Thoracic aorta (tissue), 2 donors: Measurements from ENCODE around the gene ORC4. TPM values are rescaled to one million over a fixed set of nuclear protein-coding genes. Genes with fewer than 3 reads are reported as not detected.

Experiments
- ATAC-seq: fragments of 150-250 bp; one replicate; pipeline ENCODE4 v1.8.0; 2017; ENCODE audit warnings: low read depth; ENCODE audit not compliant: insufficient number of reproducible peaks, low FRiP score
- DNase-seq: peaks from one replicate; pipeline ENCODE4 v3.0.0-alpha.2; 2020; ENCODE audit warnings: low spot score
- H3K27ac ChIP-seq, 2 donors: fragments of 200-600 bp; sonication (generic); 1 replicate in 1 of 2; 2 replicates in 1 of 2; pipeline ENCODE4 v1.5.1; 2016; ENCODE audit warnings: mild to moderate bottlenecking in 2 of 2, moderate library complexity in 2 of 2
- H3K27me3 ChIP-seq: fragments of 200-600 bp; sonication (generic); replicated peaks from 2 replicates; pipeline ENCODE4 v1.6.0; 2016; ENCODE audit warnings: mild to moderate bottlenecking; ENCODE audit not compliant: insufficient read depth
- H3K36me3 ChIP-seq: fragments of 200-600 bp; sonication (generic); one replicate; pipeline ENCODE4 v1.5.1; 2016
- H3K4me1 ChIP-seq, 2 donors: fragments of 200-600 bp; sonication (generic); 1 replicate in 1 of 2; 2 replicates in 1 of 2; pipeline versions ENCODE4 v1.5.1 to v1.6.0; 2016; ENCODE audit warnings: low read depth in 2 of 2, mild to moderate bottlenecking in 1 of 2; ENCODE audit not compliant: control insufficient read depth in 1 of 2
- H3K4me3 ChIP-seq: fragments of 200-600 bp; sonication (generic); 2 replicates; pipeline ENCODE4 v1.5.1; 2016; ENCODE audit warnings: mild to moderate bottlenecking
- H3K9me3 ChIP-seq: fragments of 200-600 bp; sonication (generic); 2 replicates; pipeline ENCODE4 v1.5.1; 2016
- CTCF ChIP-seq: fragments of 200-600 bp; sonication (generic); IDR thresholded peaks from one replicate; pipeline ENCODE4 v1.5.1; 2019; ENCODE audit warnings: antibody characterized with exemption
- total RNA-seq, 2 donors: library from RNA; depleted of rRNA; stranded (reverse); fragments of >200 nt; gene quantifications; one replicate each; pipeline versions ENCODE4 v1.1.0 to v1.2.3, GENCODE V29; 2016

ORC4 gene
- 10 to 100 TPM; 12.2 to 57.9 TPM for total RNA-seq

DNA sequence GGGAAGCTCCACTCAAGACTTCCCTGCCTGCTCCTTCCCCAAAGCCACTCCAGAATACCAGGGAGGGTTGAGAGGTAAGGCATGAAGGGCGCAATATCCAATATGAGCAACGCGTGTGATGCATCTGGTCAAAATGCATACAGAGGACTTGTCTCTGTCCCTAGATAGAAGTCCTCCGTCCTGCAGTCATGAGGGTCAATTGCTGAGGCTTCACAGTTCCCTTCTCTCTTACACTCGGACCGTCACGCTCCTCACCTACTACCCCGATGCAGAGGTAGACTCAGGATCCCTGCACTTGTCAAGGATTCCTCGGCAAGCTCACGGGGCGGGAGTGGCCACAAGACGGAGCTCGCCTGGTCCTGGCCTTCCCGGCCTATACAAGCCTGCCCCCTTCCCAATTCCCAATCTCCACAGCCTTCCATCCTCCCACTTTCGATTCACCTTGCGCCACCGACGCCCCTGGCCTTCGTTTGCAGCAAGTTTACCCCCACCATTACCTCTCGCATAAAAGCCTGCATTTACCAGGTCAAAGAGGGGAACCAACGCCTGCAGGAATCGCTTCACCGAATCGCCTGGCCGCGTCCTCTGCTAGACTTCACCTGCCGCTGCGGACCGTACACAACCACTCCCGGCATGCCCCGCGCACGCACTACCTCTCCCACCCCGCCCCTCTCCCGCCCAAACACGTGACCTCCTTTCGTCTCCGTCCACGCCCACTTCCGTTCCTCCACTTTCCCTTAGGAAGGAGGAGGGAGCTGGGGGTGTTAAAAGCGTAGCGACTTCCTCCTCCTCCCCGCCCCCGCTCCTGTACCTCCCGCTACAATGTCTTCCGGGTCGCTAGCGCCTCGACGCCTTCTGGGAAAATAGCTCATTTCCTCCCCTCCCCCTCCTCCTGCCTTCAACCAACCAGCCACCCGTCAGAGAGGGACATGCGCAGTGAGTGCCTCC lies at the start of gene ORC4:
ORC4 (minus strand) TSS at position 627 of the 948 bp plus-strand sequence. CDS start 44,779 bp downstream, outside the sequence.
- DNase-seq: peak; percentile 99
- H3K9me3 ChIP-seq: no peaks in the 10 kb centered on the region
- H3K27ac ChIP-seq: peak within 1 kb of the TSS; percentile 92 to 95
- peak; percentile 19 for TF ChIP-seq CTCF
- H3K4me1 ChIP-seq: peaks cover 29 to 32% of the 10 kb centered on the region in 2 donors
- H3K4me3 ChIP-seq: peak within 1 kb of the TSS; percentile 100
- H3K27me3 ChIP-seq: no peaks in the 10 kb centered on the region
- no peaks in the 10 kb centered on the region for H3K36me3 ChIP-seq
- peak; percentile 99 for ATAC-seq

DNA sequence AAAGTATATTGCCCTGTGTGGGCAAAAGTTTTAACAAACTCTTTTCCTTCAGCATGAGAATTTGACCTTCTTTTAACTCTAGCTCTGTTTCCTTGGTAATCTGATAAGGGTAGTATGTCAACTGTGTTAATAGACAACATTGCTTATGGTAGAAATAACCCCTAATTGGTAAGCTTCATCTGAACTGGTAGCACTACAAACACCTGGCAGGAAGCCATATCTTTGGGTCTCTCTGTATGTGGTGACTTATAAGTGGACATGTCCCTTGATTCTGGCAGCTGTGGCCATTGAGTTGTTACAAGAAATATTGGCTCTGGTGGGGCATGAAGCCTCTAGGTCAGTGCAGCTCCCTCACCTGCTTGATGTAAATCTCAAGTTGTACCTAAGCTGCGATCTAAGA lies 47.3 kb upstream of the ORC4 start:
- TF ChIP-seq CTCF: no peak
- no peaks in the 10 kb centered on the region for H3K27me3 ChIP-seq
- no peaks in the 10 kb centered on the region for H3K36me3 ChIP-seq
- DNase-seq (no peak), ATAC-seq (no peak)
- H3K4me1 ChIP-seq: no peaks in the 10 kb centered on the region
- no peak overlapping the region for H3K4me3 ChIP-seq
- H3K9me3 ChIP-seq: no peaks in the 10 kb centered on the region
- no peak overlapping the region for H3K27ac ChIP-seq

DNA sequence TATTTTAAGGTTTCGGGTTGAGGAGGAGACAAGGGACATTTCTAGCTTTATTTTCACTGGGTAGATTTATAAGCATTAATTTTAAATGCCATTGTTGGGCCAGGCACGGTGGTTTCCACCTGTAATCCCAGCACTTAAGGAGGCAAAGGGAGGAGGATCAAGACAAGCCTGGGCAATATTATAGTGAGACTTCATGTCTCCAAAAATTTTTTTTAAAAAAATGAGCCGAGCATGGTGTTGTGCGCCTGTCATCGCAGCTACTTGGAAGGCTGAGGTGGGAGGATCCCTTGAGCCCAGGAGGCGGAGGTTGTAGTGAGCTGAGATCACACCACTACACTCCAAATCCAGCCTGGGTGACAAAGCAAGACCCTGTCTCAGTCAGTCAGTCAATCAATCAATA lies 45.4 kb upstream of the ORC4 start:
- Histone ChIP-seq H3K27ac (no peak overlapping the region), H3K9me3 (no peaks in the 10 kb centered on the region), H3K27me3 (no peaks in the 10 kb centered on the region), H3K36me3 (no peaks in the 10 kb centered on the region), H3K4me1 (no peaks in the 10 kb centered on the region), H3K4me3 (no peak overlapping the region)
- no peak for TF ChIP-seq CTCF
- ATAC-seq (no peak), DNase-seq (no peak)

GRCh38 chr2:148063633-148064032 lies 43.1 kb upstream of the ORC4 start:
- ATAC-seq (no peak), DNase-seq (no peak)
- no peak overlapping the region for H3K27ac ChIP-seq
- no peak overlapping the region for H3K4me3 ChIP-seq
- no peaks in the 10 kb centered on the region for H3K27me3 ChIP-seq
- H3K4me1 ChIP-seq: peaks cover 0 to 3% of the 10 kb centered on the region in 2 donors
- H3K36me3 ChIP-seq: no peaks in the 10 kb centered on the region
- no peak for TF ChIP-seq CTCF
- no peaks in the 10 kb centered on the region for H3K9me3 ChIP-seq

GRCh38 chr2:148058641-148059040 lies 38.1 kb upstream of the ORC4 start:
- H3K27ac ChIP-seq: no peak overlapping the region
- H3K9me3 ChIP-seq: no peaks in the 10 kb centered on the region
- H3K4me1 ChIP-seq: peaks cover 0 to 3% of the 10 kb centered on the region in 2 donors
- no peak overlapping the region for H3K4me3 ChIP-seq
- TF ChIP-seq CTCF: no peak
- no peaks in the 10 kb centered on the region for H3K36me3 ChIP-seq
- H3K27me3 ChIP-seq: no peaks in the 10 kb centered on the region
- DNase-seq (no peak), ATAC-seq (no peak)
